ENCODE data around the gene HSPG2. TPM values are rescaled to one million over a fixed set of nuclear protein-coding genes. Genes with fewer than 3 reads are reported as not detected.

HSPG2 gene
- total and polyA plus RNA-seq, 12 donors: 38.7 to 558 (median 273) TPM

DNA sequence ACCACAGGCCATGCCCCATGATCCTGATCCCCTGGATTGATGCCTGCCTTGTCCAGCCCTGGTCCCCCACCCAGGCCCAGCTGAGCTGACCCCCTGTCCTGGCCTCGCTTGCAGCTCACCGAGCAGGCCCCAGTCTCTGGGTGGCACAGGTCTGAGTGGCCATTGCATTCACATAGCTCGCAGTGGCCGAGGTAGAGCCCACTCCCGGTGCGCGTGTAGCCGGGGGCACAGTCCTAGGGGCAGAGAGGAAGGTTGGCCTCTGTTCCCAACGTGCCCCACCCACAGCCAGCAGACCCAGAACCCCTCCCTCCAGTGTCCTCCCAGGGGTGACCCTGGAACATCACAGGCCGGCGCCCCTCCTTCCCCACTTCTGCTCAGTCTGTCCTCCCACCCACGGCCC, 73.1 kb downstream of the HSPG2 start:
- peaks cover 0 to 72% of the 10 kb centered on the region in 2 donors for H3K36me3 ChIP-seq (replicated peaks in 1 of 2)
- H3K4me3 ChIP-seq: no peak overlapping the region
- H3K27ac ChIP-seq: no peak overlapping the region
- H3K4me1 ChIP-seq (replicated peaks in 1 of 2): peaks cover 6 to 13% of the 10 kb centered on the region in 2 donors
- no peak for TF ChIP-seq POLR2A (IDR thresholded peaks at IDR 0.05)
- TF ChIP-seq, protein P1, sequence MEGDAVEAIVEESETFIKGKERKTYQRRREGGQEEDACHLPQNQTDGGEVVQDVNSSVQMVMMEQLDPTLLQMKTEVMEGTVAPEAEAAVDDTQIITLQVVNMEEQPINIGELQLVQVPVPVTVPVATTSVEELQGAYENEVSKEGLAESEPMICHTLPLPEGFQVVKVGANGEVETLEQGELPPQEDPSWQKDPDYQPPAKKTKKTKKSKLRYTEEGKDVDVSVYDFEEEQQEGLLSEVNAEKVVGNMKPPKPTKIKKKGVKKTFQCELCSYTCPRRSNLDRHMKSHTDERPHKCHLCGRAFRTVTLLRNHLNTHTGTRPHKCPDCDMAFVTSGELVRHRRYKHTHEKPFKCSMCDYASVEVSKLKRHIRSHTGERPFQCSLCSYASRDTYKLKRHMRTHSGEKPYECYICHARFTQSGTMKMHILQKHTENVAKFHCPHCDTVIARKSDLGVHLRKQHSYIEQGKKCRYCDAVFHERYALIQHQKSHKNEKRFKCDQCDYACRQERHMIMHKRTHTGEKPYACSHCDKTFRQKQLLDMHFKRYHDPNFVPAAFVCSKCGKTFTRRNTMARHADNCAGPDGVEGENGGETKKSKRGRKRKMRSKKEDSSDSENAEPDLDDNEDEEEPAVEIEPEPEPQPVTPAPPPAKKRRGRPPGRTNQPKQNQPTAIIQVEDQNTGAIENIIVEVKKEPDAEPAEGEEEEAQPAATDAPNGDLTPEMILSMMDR (IDR thresholded peaks at IDR 0.05): no peak
- H3K9me3 ChIP-seq (replicated peaks in 1 of 3): no peaks in the 10 kb centered on the region
- WGBS, 4 donors: 86 to 91% (median 87%) methylated on average over 3 to 12 of the region's 12 CpGs
- no peak for DNase-seq
- intact Hi-C loops (cut with DNase I): loop anchor here in 1 of 2 donors (10.0 kb wide), 1 partner anchor 101 kb away; no protein-coding TSS in a partner anchor
- H3K27me3 ChIP-seq: no peaks in the 10 kb centered on the region

DNA sequence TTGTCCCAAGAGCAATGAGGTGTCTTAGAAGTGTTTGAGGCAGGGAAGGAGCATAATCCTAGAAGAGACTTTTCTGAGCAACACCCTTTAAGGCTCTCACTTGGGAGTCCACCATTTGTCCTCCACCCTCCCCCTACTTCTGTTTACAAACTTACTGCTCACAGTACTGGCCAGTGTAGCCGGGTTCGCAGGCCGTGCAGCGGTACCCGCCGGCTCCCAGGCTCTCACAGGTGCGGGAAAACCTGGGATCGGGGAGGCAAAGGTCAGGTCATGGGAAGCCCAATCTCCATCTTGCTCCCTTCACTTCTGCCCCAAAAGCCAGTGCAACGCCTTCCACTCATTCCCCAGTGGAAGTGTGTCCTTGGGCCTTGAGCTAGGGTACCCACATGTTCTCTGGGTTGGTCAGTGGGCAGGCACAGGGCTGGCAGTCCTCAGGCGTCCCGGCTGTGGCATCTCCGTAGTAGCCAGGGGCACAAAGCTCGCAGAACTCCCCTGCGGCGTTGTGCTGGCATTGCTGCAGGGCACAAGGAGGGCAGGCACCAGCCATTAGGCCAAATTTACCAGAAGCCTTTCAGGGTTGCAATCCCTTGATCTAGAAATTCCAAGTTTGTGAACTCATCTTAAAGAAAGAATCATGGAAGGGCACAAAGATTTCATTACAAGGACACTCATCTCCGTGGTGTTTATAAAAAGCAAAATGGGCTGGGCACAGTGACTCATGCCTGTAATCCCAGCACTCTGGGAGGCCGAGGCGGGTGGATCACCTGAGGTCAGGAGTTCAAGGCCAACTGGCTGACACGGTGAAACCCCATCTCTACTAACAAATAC, 75.3 kb downstream of the HSPG2 start:
- TF ChIP-seq POLR2A (IDR thresholded peaks at IDR 0.05): no peak
- TF ChIP-seq, protein P1 (IDR thresholded peaks at IDR 0.05): no peak
- WGBS, 4 donors: 59 to 74% (median 65%) methylated on average over 19 of the region's 19 CpGs
- H3K27ac ChIP-seq: peak overlapping the region in 4 of 5 donors; percentile 43 to 89 (median 68)

GRCh38 chr1:21860971-21861370, 76.1 kb downstream of the HSPG2 start:
- WGBS, 4 donors: 88 to 93% (median 88%) methylated on average over 3 of the region's 3 CpGs
- H3K9me3 ChIP-seq (replicated peaks in 1 of 3): no peaks in the 10 kb centered on the region
- peak overlapping the region in 2 of 5 donors; percentile 5 to 73 for H3K27ac ChIP-seq
- H3K4me1 ChIP-seq (replicated peaks in 1 of 2): peaks cover 6 to 13% of the 10 kb centered on the region in 2 donors
- peaks cover 0 to 89% of the 10 kb centered on the region in 2 donors for H3K36me3 ChIP-seq (replicated peaks in 1 of 2)
- TF ChIP-seq POLR2A (IDR thresholded peaks at IDR 0.05): no peak
- TF ChIP-seq, protein P1 (IDR thresholded peaks at IDR 0.05): no peak
- no peaks in the 10 kb centered on the region for H3K27me3 ChIP-seq
- intact Hi-C loops (cut with DNase I): loop anchor here in 1 of 2 donors (10.0 kb wide), 1 partner anchor 104 kb away; no protein-coding TSS in a partner anchor
- H3K4me3 ChIP-seq: no peak overlapping the region
- DNase-seq: no peak

More for the DNA sequence above, 75.3 kb downstream of the HSPG2 start:
- Histone ChIP-seq H3K9me3 (replicated peaks in 1 of 3) (no peaks in the 10 kb centered on the region), H3K36me3 (replicated peaks in 1 of 2) (peaks cover 0 to 81% of the 10 kb centered on the region in 2 donors), H3K4me3 (no peak overlapping the region), H3K4me1 (replicated peaks in 1 of 2) (peaks cover 6 to 13% of the 10 kb centered on the region in 2 donors), H3K27me3 (no peaks in the 10 kb centered on the region)
- intact Hi-C loops (cut with DNase I): loop anchor here in 1 of 2 donors (10.0 kb wide), 1 partner anchor 103 kb away; no protein-coding TSS in a partner anchor
- DNase-seq: peak; percentile 62 to 85 (median 84)

DNA sequence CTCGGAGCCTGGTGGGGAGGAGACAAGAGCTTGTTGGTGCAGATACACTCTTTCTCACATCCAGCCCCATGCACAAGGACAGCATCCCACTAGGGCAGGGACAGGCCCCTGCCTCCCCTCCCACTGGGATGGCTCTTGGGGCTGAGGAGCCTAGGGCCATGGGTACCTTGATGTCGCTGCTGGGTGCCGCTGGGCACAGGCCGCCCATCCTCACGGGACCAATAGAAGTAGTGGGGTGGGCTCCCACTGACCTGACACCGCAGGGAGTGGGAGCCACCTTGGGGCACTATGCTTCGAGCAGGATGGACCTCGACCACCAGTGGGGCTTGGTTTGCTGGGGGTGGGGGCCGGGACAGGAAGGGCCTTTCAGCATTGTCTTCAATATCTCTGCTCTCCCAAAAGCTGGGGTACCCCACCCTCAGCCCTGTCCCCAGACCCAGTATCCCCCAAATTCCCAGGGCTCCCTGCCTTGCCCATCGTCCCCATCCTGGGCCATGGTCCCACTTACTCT, 77.4 kb downstream of the HSPG2 start:
- Histone ChIP-seq H3K4me1 (replicated peaks in 1 of 2) (peaks cover 6 to 13% of the 10 kb centered on the region in 2 donors), H3K27ac (no peak overlapping the region), H3K36me3 (replicated peaks in 1 of 2) (peaks cover 0 to 89% of the 10 kb centered on the region in 2 donors), H3K27me3 (no peaks in the 10 kb centered on the region), H3K4me3 (no peak overlapping the region), H3K9me3 (replicated peaks in 1 of 3) (no peaks in the 10 kb centered on the region)
- no peak for DNase-seq
- TF ChIP-seq, protein P1 (IDR thresholded peaks at IDR 0.05): no peak
- no peak for TF ChIP-seq POLR2A (IDR thresholded peaks at IDR 0.05)
- intact Hi-C loops (cut with DNase I): loop anchor here in 1 of 2 donors (10.0 kb wide), 1 partner anchor 105 kb away; no protein-coding TSS in a partner anchor
- 91 to 100% (median 94%) methylated on average over 5 to 10 of the region's 10 CpGs for WGBS, 4 donors
